ENCODE data around the gene FDXR. TPM values are rescaled to one million over a fixed set of nuclear protein-coding genes. Genes with fewer than 3 reads are reported as not detected.

FDXR gene
- polyA plus RNA-seq, 3 donors, result 2.5 to 7.3 (median 6.2) TPM

DNA sequence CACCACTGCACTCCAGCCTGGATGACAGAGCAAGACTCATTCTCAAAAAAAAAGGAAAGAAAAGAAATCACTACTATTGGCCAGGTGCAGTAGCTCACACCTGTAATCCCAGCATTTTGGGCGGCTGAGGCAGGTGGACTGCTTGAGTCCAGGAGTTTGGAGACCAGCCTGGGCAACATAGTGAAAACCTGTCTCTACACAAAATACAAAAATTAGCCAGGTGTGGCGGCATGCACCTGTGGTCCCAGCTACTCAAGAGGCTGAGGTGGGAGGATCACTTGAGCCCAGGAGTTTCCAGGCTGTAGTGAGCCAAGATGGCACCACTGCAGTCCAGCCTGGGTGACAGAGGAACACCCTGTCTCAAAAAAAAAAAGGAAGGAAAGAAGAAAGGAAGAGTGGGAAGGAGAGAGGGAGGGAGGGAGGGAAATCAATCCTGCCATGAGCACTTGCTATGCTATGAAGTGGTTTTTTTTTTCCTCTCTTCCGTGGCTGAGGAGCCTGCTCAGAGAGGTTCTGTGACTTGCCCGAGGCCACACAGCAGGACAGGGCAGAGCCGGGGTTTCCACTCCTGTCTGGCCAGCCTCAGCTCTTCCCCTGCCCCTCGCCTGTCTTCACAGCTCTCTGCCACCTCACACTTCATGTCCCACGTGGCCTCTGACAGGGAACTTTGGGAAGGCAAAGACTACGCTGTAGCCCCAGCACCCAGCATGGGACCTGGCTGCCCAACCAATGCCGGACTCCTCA, 24.0 kb downstream of the FDXR start:
- Histone ChIP-seq H3K4me3 (replicated peaks in 1 of 3; ENCODE audit: low read depth in 2 of 3, low read length in 3 of 3) (no peak overlapping the region), H3K4me1 (ENCODE audit: control insufficient read depth in 1 of 2, insufficient read depth in 2 of 2, low read length in 2 of 2) (peaks cover 2 to 9% of the 10 kb centered on the region in 2 donors), H3K36me3 (replicated peaks in 1 of 2; ENCODE audit: control insufficient read depth in 1 of 2, insufficient read depth in 2 of 2, low read length in 2 of 2) (no peaks in the 10 kb centered on the region), H3K9me3 (replicated peaks in 1 of 2; ENCODE audit: control insufficient read depth in 1 of 2, insufficient read depth in 1 of 2, low read length in 2 of 2) (peaks cover 0 to 4% of the 10 kb centered on the region in 2 donors), H3K4me2 (replicated peaks; ENCODE audit: extremely low read depth, low read length, poor library complexity, severe bottlenecking) (no peak overlapping the region), H4K20me1 (ENCODE audit: insufficient read depth, low read length) (no peaks in the 10 kb centered on the region), H3K79me2 (ENCODE audit: insufficient read depth, low read length) (no peaks in the 10 kb centered on the region), H3K9ac (ENCODE audit: insufficient read depth, low read length, poor library complexity, severe bottlenecking) (no peak overlapping the region), H3K27ac (ENCODE audit: low read depth in 1 of 2, low read length in 2 of 2) (no peak overlapping the region), H3K27me3 (ENCODE audit: control insufficient read depth in 2 of 2, insufficient read depth in 2 of 2, low read length in 2 of 2) (peaks cover 18 to 42% of the 10 kb centered on the region in 2 donors), H2AFZ (ENCODE audit: insufficient read depth, low read depth, low read length, poor library complexity, severe bottlenecking) (no peak overlapping the region)
- no peak for TF ChIP-seq CTCF (IDR thresholded peaks at IDR 0.05)
- intact Hi-C loops (cut with micrococcal nuclease), result no loop called here
- Mint-ChIP-seq H3K27ac (peak overlapping the region in 2 of 7 donors; percentile 32 to 36), H3K4me3 (peak overlapping the region in 1 of 2 donors; percentile 55), H3K27me3 (ENCODE audit: low read depth in 3 of 3) (peaks cover 43 to 69% (median 48%) of the 10 kb centered on the region in 3 donors), H3K36me3 (peaks cover 6 to 10% of the 10 kb centered on the region in 2 donors), H3K4me1 (peaks cover 3% of the 10 kb centered on the region), H3K9me3 (peaks cover 0 to 10% (median 3%) of the 10 kb centered on the region in 7 donors)
- DNase-seq, result no peak
- WGBS (ENCODE audit: insufficient coverage), result 68% methylated on average over 7 of the region's 9 CpGs

DNA sequence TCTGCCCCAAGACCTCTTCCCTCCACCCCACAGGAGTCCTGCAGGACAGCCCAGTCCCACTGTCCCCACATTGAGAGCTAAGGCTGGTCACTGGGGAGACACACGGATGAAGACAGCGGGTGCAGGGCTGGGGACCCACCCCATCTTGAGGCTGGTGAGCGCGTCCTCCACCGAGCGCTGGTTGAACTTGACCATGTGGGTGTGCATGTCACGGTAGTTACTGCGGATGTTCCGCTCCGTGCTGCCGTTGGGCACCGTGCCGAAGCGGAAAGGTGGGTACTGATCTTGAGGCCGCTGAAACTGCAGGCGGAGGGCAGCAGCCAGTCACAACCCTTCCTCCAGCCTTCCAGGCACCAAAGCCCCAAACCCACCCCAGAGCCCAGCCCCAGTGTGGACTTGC, 26.2 kb downstream of the FDXR start:
- intact Hi-C loops (cut with micrococcal nuclease), result no loop called here
- no peak for TF ChIP-seq CTCF (IDR thresholded peaks at IDR 0.05)
- no peak for DNase-seq
- Histone ChIP-seq H3K27me3 (ENCODE audit: control insufficient read depth in 2 of 2, insufficient read depth in 2 of 2, low read length in 2 of 2) (peaks cover 5 to 27% of the 10 kb centered on the region in 2 donors), H3K9me3 (replicated peaks in 1 of 2; ENCODE audit: control insufficient read depth in 1 of 2, insufficient read depth in 1 of 2, low read length in 2 of 2) (peaks cover 0 to under 1% of the 10 kb centered on the region in 2 donors), H3K27ac (ENCODE audit: low read depth in 1 of 2, low read length in 2 of 2) (no peak overlapping the region), H3K36me3 (replicated peaks in 1 of 2; ENCODE audit: control insufficient read depth in 1 of 2, insufficient read depth in 2 of 2, low read length in 2 of 2) (no peaks in the 10 kb centered on the region), H4K20me1 (ENCODE audit: insufficient read depth, low read length) (no peaks in the 10 kb centered on the region), H3K4me2 (replicated peaks; ENCODE audit: extremely low read depth, low read length, poor library complexity, severe bottlenecking) (no peak overlapping the region), H3K9ac (ENCODE audit: insufficient read depth, low read length, poor library complexity, severe bottlenecking) (no peak overlapping the region), H3K4me1 (ENCODE audit: control insufficient read depth in 1 of 2, insufficient read depth in 2 of 2, low read length in 2 of 2) (peaks cover 10 to 19% of the 10 kb centered on the region in 2 donors), H3K79me2 (ENCODE audit: insufficient read depth, low read length) (no peaks in the 10 kb centered on the region), H2AFZ (ENCODE audit: insufficient read depth, low read depth, low read length, poor library complexity, severe bottlenecking) (no peak overlapping the region), H3K4me3 (replicated peaks in 1 of 3; ENCODE audit: low read depth in 2 of 3, low read length in 3 of 3) (no peak overlapping the region)
- no peak overlapping the region for H3K4me3 Mint-ChIP-seq
- peaks cover 35 to 55% (median 35%) of the 10 kb centered on the region in 3 donors for H3K27me3 Mint-ChIP-seq (ENCODE audit: low read depth in 3 of 3)
- H3K36me3 Mint-ChIP-seq, result peaks cover 6 to 12% of the 10 kb centered on the region in 2 donors
- peaks cover 7% of the 10 kb centered on the region for H3K4me1 Mint-ChIP-seq
- no peak overlapping the region for H3K27ac Mint-ChIP-seq
- 96% methylated on average over 16 of the region's 16 CpGs for WGBS (ENCODE audit: insufficient coverage)
- H3K9me3 Mint-ChIP-seq, result peaks cover 0 to 6% (median 1%) of the 10 kb centered on the region in 7 donors
